GM12875 (cell line): ENCODE data around the gene TSPAN4.

Experiments
- H3K4me3 ChIP-seq: one replicate; pipeline ENCODE4 v1.5.1; 2011; ENCODE audit warnings: low read depth, low read length, control low read depth
- TF ChIP-seq, protein P1 (sequence below): IDR thresholded peaks from 2 replicates; pipeline ENCODE4 v1.5.1; 2011; ENCODE audit warnings: low read depth, mild to moderate bottlenecking, control low read depth, inconsistent platforms, low read length, moderate library complexity, borderline replicate concordance; ENCODE audit not compliant: insufficient read depth

Gene TSPAN4

DNA sequence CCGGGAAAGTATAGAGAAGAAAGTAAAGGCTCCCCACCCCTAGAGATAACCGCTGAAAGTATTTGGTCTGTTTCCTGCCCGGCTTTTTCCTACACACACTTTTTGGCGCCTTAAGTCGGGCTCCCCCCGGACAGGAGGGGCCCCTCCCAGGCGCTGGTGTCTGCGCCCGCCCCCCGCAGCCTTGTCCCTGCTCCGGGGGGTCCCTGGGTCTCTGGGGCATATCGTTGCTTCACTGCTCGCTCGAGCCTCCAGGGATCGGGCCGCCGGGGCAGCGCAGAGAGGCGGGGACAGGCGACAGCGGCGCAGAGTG, 15.9 kb upstream of the TSPAN4 start:
- H3K4me3 ChIP-seq: peak overlapping the region; percentile 55
- TF ChIP-seq, protein P1, sequence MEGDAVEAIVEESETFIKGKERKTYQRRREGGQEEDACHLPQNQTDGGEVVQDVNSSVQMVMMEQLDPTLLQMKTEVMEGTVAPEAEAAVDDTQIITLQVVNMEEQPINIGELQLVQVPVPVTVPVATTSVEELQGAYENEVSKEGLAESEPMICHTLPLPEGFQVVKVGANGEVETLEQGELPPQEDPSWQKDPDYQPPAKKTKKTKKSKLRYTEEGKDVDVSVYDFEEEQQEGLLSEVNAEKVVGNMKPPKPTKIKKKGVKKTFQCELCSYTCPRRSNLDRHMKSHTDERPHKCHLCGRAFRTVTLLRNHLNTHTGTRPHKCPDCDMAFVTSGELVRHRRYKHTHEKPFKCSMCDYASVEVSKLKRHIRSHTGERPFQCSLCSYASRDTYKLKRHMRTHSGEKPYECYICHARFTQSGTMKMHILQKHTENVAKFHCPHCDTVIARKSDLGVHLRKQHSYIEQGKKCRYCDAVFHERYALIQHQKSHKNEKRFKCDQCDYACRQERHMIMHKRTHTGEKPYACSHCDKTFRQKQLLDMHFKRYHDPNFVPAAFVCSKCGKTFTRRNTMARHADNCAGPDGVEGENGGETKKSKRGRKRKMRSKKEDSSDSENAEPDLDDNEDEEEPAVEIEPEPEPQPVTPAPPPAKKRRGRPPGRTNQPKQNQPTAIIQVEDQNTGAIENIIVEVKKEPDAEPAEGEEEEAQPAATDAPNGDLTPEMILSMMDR: no peak

DNA sequence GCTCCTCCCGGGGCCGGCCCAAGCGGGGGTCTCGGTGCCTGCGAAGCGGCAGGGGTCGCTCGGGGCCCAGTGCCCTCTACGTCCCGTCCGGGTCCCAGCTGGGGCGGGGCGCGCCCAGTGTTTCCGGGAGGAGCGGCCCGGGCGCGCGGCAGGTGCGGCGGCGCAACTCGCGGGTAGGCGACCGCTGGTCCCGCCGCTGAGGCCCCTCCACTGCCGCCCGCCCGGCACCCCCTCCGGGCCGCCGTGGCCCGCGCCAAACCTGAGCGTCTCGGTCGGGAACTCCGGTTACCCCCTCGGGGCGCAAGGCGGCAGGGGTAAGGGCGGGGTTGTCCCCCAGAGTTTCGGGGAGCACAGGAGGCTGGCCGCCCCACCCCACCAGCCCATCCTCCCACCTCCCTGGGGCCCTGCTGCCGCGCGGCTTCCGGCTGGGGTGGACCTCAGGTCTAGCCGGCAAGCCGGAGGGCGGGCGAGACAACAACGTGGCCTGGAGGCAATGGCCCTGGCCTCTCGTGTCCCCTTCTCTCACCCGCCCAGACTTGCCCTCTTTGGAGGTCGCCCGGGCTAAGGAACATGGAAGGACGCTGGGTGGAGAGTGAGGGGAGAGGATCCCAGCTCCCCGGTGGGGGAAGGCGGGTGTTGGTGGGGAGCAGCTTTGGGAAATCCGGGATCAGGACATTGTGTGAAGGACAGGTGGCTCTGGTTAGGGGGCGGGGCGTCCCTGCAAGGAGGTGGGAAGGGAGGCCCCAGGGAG, 15.3 kb upstream of the TSPAN4 start:
- TF ChIP-seq, protein P1: no peak
- peak overlapping the region; percentile 55 for H3K4me3 ChIP-seq

DNA sequence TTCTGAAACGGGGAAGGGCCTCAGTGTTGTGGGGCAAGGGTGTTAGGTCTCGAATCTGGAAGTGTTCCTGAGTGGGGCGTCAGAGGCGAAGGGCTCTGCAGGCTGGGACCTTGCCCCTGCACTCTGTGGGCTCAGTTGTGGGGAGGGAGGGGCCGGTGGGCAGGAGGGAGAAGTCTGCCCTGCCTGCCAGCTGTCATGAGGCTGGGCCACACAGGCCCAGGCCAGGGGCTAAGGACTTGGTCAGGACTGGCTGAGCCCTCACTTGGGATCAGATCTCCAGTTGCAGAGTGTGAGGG, 14.8 kb upstream of the TSPAN4 start, which contains the start of gene CRACR2B:
TSS of gene CRACR2B (plus strand) at position 23 of the 296 bp plus-strand sequence. CDS start 689 bp downstream, outside the sequence.
- TF ChIP-seq, protein P1: no peak
- peak within 1 kb of the TSS; percentile 55 for H3K4me3 ChIP-seq

DNA sequence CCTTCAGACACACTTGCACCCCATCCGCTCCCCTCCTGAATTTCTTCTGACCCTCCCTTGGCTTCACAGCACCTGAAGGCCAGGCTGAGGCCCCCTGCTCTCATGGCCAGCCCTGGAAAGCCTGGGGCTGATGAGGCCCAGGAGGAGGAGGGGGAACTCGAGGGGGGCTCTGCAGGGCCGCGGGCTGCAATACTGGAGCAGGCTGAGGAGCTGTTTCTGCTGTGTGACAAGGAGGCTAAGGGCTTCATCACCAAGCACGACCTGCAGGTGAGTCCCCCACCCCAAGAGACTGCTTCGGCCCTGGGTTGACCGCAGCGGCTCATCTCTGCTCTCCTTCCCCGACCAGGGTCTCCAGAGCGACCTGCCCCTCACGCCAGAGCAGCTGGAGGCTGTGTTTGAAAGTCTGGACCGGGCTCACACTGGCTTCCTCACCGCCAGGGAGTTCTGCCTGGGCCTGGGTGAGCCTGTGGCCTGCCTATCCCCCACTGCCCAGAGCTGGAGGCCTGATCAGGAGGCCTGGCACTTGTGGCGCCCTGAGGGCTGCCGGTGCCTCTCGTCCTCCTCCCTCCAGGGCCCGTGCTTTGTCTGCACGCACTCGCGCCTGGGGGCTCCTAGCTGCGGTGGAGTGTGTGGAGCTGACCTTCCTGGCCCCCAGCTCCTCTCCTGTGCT, 14.0 kb upstream of the TSPAN4 start:
- H3K4me3 ChIP-seq: no peak overlapping the region
- TF ChIP-seq, protein P1: no peak

DNA sequence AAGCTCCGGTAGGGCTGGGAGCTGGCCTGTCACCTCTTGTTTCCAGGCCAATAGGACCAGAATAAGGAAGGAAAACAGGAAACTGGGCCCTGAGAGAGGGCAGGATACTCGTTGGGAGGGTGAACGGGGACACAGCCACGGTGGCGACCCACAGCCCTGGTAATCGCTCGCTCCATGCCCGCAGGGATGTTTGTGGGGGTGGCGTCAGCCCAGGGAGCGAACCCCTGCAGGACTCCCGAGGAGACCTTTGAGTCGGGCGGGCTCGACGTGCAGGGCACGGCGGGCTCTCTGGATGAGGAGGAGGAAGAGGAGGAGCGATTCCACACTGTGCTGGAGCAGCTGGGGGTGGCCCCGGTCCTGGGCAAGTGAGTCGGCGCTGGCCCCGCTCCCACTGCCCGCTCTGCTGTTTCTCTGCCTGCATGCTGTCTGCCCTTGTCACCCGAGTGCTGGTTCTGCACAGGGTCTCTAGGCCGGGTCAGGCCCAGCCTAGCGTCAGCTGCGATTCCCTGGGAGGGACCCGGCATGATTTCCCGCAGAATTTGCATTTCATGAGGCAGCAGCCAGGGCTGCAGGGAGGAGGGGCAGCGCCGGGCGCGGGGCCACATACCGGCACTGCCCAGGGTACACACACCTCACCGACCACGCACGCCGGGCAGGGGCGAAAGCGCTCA, 13.3 kb upstream of the TSPAN4 start:
- H3K4me3 ChIP-seq: peak overlapping the region; percentile 32
- TF ChIP-seq, protein P1: no peak

DNA sequence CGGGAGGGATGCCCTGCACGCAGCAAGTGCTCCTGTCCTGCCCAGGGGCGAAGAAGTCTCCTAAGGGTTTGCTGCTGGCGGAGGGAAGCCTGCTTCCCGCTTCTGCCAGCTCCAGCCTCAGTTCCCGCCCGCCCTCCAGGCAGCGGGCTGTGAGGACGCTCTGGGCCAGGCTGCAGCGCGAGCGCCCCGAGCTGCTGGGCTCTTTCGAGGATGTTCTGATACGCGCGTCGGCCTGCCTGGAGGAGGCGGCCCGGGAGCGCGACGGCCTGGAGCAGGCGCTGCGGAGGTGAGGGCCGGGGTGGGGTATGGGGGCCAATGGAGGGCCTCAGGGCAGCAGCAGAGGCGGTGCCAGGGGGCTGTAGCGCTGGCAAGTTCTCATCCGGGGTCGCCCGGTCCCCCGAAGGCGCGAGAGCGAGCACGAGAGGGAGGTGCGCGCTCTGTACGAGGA, 12.8 kb upstream of the TSPAN4 start:
- H3K4me3 ChIP-seq: peak overlapping the region; percentile 32
- TF ChIP-seq, protein P1: no peak
